ENCODE measurements around the gene PARD3B.

Gene PARD3B

GRCh38 chr2:205481861-205482260, 936.6 kb downstream of the PARD3B start:
- no peak overlapping the region for H3K4me2 ChIP-seq (ENCODE audit: low read depth, low read length, poor library complexity, severe bottlenecking)
- H2AFZ ChIP-seq (ENCODE audit: low read depth, low read length, severe bottlenecking), result no peak overlapping the region
- TF ChIP-seq, protein P1, sequence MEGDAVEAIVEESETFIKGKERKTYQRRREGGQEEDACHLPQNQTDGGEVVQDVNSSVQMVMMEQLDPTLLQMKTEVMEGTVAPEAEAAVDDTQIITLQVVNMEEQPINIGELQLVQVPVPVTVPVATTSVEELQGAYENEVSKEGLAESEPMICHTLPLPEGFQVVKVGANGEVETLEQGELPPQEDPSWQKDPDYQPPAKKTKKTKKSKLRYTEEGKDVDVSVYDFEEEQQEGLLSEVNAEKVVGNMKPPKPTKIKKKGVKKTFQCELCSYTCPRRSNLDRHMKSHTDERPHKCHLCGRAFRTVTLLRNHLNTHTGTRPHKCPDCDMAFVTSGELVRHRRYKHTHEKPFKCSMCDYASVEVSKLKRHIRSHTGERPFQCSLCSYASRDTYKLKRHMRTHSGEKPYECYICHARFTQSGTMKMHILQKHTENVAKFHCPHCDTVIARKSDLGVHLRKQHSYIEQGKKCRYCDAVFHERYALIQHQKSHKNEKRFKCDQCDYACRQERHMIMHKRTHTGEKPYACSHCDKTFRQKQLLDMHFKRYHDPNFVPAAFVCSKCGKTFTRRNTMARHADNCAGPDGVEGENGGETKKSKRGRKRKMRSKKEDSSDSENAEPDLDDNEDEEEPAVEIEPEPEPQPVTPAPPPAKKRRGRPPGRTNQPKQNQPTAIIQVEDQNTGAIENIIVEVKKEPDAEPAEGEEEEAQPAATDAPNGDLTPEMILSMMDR (IDR thresholded peaks at IDR 0.05; ENCODE audit: insufficient read depth, low read length, poor library complexity, severe bottlenecking), result no peak
- no peak for TF ChIP-seq EZH2phosphoT487 (conservative IDR thresholded peaks at IDR 0.05; ENCODE audit: low read length)

GRCh38 chr2:205482399-205483081, 937.3 kb downstream of the PARD3B start:
- H3K27ac ChIP-seq (ENCODE audit: low read depth, low read length), result no peak overlapping the region
- TF ChIP-seq EZH2phosphoT487 (conservative IDR thresholded peaks at IDR 0.05; ENCODE audit: low read length), result no peak
- H3K4me3 ChIP-seq (ENCODE audit: insufficient read depth, low read length, poor library complexity, severe bottlenecking), result no peak overlapping the region
- H3K9ac ChIP-seq (ENCODE audit: low read length), result no peak overlapping the region
- H3K9me2 ChIP-seq (replicated peaks; ENCODE audit: insufficient read depth, low read length), result no peaks in the 10 kb centered on the region
- no peaks in the 10 kb centered on the region for H3K79me2 ChIP-seq (ENCODE audit: insufficient read depth, low read length)
- H3K4me2 ChIP-seq (ENCODE audit: low read depth, low read length, poor library complexity, severe bottlenecking), result no peak overlapping the region
- no peaks in the 10 kb centered on the region for H4K20me1 ChIP-seq (ENCODE audit: low read depth, low read length)
- H3F3A ChIP-seq (ENCODE audit: insufficient read depth), result no peaks in the 10 kb centered on the region
- no peaks in the 10 kb centered on the region for H3K36me3 ChIP-seq (ENCODE audit: low read length)
- no peak overlapping the region for H2AFZ ChIP-seq (ENCODE audit: low read depth, low read length, severe bottlenecking)
- no peaks in the 10 kb centered on the region for H3K27me3 ChIP-seq (ENCODE audit: low read length)
- H3K9me3 ChIP-seq (ENCODE audit: insufficient read depth, low read length), result no peaks in the 10 kb centered on the region

More at GRCh38 chr2:205481861-205482260, 936.6 kb downstream of the PARD3B start:
- Histone ChIP-seq H3K79me2 (ENCODE audit: insufficient read depth, low read length) (no peaks in the 10 kb centered on the region), H4K20me1 (ENCODE audit: low read depth, low read length) (no peaks in the 10 kb centered on the region), H3F3A (ENCODE audit: insufficient read depth) (no peaks in the 10 kb centered on the region), H3K9me2 (replicated peaks; ENCODE audit: insufficient read depth, low read length) (no peaks in the 10 kb centered on the region), H3K4me3 (ENCODE audit: insufficient read depth, low read length, poor library complexity, severe bottlenecking) (no peak overlapping the region), H3K27ac (ENCODE audit: low read depth, low read length) (no peak overlapping the region), H3K36me3 (ENCODE audit: low read length) (no peaks in the 10 kb centered on the region), H3K9ac (ENCODE audit: low read length) (no peak overlapping the region), H3K9me3 (ENCODE audit: insufficient read depth, low read length) (no peaks in the 10 kb centered on the region), H3K27me3 (ENCODE audit: low read length) (no peaks in the 10 kb centered on the region)

GRCh38 chr2:205483095-205483494, 937.8 kb downstream of the PARD3B start:
- TF ChIP-seq EZH2phosphoT487 (conservative IDR thresholded peaks at IDR 0.05; ENCODE audit: low read length), result no peak
- TF ChIP-seq, protein P1 (IDR thresholded peaks at IDR 0.05; ENCODE audit: insufficient read depth, low read length, poor library complexity, severe bottlenecking), result no peak
- H3K9ac ChIP-seq (ENCODE audit: low read length), result no peak overlapping the region
- H3K9me2 ChIP-seq (replicated peaks; ENCODE audit: insufficient read depth, low read length), result no peaks in the 10 kb centered on the region
- no peaks in the 10 kb centered on the region for H3K9me3 ChIP-seq (ENCODE audit: insufficient read depth, low read length)
- H2AFZ ChIP-seq (ENCODE audit: low read depth, low read length, severe bottlenecking), result no peak overlapping the region
- no peaks in the 10 kb centered on the region for H3F3A ChIP-seq (ENCODE audit: insufficient read depth)
- no peak overlapping the region for H3K27ac ChIP-seq (ENCODE audit: low read depth, low read length)
- no peaks in the 10 kb centered on the region for H4K20me1 ChIP-seq (ENCODE audit: low read depth, low read length)
- no peaks in the 10 kb centered on the region for H3K79me2 ChIP-seq (ENCODE audit: insufficient read depth, low read length)
- H3K36me3 ChIP-seq (ENCODE audit: low read length), result no peaks in the 10 kb centered on the region
- H3K27me3 ChIP-seq (ENCODE audit: low read length), result no peaks in the 10 kb centered on the region
- H3K4me3 ChIP-seq (ENCODE audit: insufficient read depth, low read length, poor library complexity, severe bottlenecking), result no peak overlapping the region
- H3K4me2 ChIP-seq (ENCODE audit: low read depth, low read length, poor library complexity, severe bottlenecking), result no peak overlapping the region

DNA sequence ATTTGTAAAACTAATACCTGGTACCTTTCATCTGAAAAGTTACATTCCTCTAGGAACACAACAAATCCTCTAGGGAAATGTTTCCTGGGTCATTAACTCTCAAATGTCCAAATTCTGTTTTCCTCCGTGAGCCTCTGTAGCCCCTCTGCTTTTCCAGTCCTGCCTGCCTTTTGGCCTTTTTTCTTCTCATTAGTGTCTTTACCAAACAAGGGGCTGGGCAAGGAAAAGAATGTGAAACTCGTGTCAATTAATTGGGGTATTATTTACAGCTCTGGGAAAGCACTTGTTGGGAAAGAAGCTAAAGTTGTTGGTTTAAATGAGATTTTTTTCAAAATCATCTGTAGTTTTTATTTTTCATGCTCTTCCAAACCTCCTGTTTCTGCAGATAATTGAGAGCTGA, 938.9 kb downstream of the PARD3B start:
- Histone ChIP-seq H3K9me2 (replicated peaks; ENCODE audit: insufficient read depth, low read length) (no peaks in the 10 kb centered on the region), H3K27ac (ENCODE audit: low read depth, low read length) (no peak overlapping the region), H3K4me2 (ENCODE audit: low read depth, low read length, poor library complexity, severe bottlenecking) (no peak overlapping the region), H3K9me3 (ENCODE audit: insufficient read depth, low read length) (no peaks in the 10 kb centered on the region), H3F3A (ENCODE audit: insufficient read depth) (no peaks in the 10 kb centered on the region), H3K9ac (ENCODE audit: low read length) (no peak overlapping the region), H3K4me3 (ENCODE audit: insufficient read depth, low read length, poor library complexity, severe bottlenecking) (no peak overlapping the region), H3K36me3 (ENCODE audit: low read length) (no peaks in the 10 kb centered on the region), H3K27me3 (ENCODE audit: low read length) (no peaks in the 10 kb centered on the region), H2AFZ (ENCODE audit: low read depth, low read length, severe bottlenecking) (no peak overlapping the region), H4K20me1 (ENCODE audit: low read depth, low read length) (no peaks in the 10 kb centered on the region), H3K79me2 (ENCODE audit: insufficient read depth, low read length) (no peaks in the 10 kb centered on the region)
- TF ChIP-seq EZH2phosphoT487 (conservative IDR thresholded peaks at IDR 0.05; ENCODE audit: low read length), result no peak
- TF ChIP-seq, protein P1 (IDR thresholded peaks at IDR 0.05; ENCODE audit: insufficient read depth, low read length, poor library complexity, severe bottlenecking), result no peak

All from SU-DHL-6 (cell line).